IMR-90 (cell line): ENCODE data around the gene FABP7.

Experiments used
- BHLHE40 ChIP-seq: fragments of 150-350 bp; IDR thresholded peaks from 2 replicates; pipeline ENCODE4 v1.6.1; 2016; ENCODE audit warnings: mild to moderate bottlenecking, low read depth, low read length
- CEBPB ChIP-seq: IDR thresholded peaks from 2 replicates; pipeline ENCODE4 v1.6.1; 2012; ENCODE audit warnings: low read depth, low read length, improper control_type of control experiment
- CHD1 ChIP-seq: IDR thresholded peaks from 2 replicates; pipeline ENCODE4 v1.6.1; 2012; ENCODE audit warnings: low read depth, low read length, improper control_type of control experiment
- CTCF ChIP-seq: conservative IDR thresholded peaks from 2 replicates; pipeline ENCODE4 v1.5.1; 2012; ENCODE audit warnings: mild to moderate bottlenecking, low read depth, low read length, improper control_type of control experiment
- FOS ChIP-seq: fragments of 150-350 bp; IDR thresholded peaks from 2 replicates; pipeline ENCODE4 v1.6.1; 2016; ENCODE audit warnings: low read depth, low read length
- MAFK ChIP-seq: IDR thresholded peaks from 2 replicates; pipeline ENCODE4 v1.6.1; 2012; ENCODE audit warnings: low read depth, low read length, improper control_type of control experiment
- MXI1 ChIP-seq: IDR thresholded peaks from 2 replicates; pipeline ENCODE4 v1.6.1; 2012; ENCODE audit warnings: low read depth, mild to moderate bottlenecking, low read length, moderate library complexity, borderline replicate concordance
- NFE2L2 ChIP-seq: fragments of 150-350 bp; IDR thresholded peaks from 2 replicates; pipeline ENCODE4 v1.6.1; 2016; ENCODE audit warnings: low read depth, mild to moderate bottlenecking, low read length
- POLR2A ChIP-seq: IDR thresholded peaks from 2 replicates; pipeline ENCODE4 v1.6.1; 2012; ENCODE audit warnings: mild to moderate bottlenecking, low read depth, low read length
- RAD21 ChIP-seq: IDR thresholded peaks from 2 replicates; pipeline ENCODE4 v1.6.1; 2012; ENCODE audit warnings: low read length, improper control_type of control experiment
- RCOR1 ChIP-seq: IDR thresholded peaks from 2 replicates; pipeline ENCODE4 v1.6.1; 2012; ENCODE audit warnings: mild to moderate bottlenecking, low read length, improper control_type of control experiment; ENCODE audit not compliant: insufficient replicate concordance
- SMC3 ChIP-seq: fragments of 150-350 bp; IDR thresholded peaks from 2 replicates; pipeline ENCODE4 v1.6.1; 2016; ENCODE audit warnings: low read depth, mild to moderate bottlenecking, antibody characterized with exemption, low read length, moderate library complexity

GRCh38 chr6:122810189-122810588, 30.7 kb downstream of the FABP7 start:
- TF ChIP-seq CTCF (no peak), POLR2A (no peak), NFE2L2 (no peak), FOS (no peak), MXI1 (no peak), RCOR1 (no peak), RAD21 (no peak), CHD1 (no peak), CEBPB (no peak), MAFK (no peak), SMC3 (no peak), BHLHE40 (no peak)
